Osteoblast (primary cell): Measurements from ENCODE around the gene VPS25. TPM values are rescaled to one million over a fixed set of nuclear protein-coding genes. Genes with fewer than 3 reads are reported as not detected.
A peak's percentile ranks its signal among the peaks of the same experiment; 100 is the strongest.
"Not testable (repeated sequence)": the region's sequence is repeated elsewhere in the genome, so short reads cannot be mapped to it uniquely, and the experiment has no call there.

Experiments
- DNase-seq: peaks from one replicate; pipeline ENCODE4 v3.0.0; 2011; ENCODE audit warnings: low spot score, mixed read lengths; ENCODE audit not compliant: insufficient read length; ENCODE audit errors: missing footprints
- H2AFZ ChIP-seq: 2 replicates; pipeline ENCODE4 v1.6.0; 2011; ENCODE audit warnings: mild to moderate bottlenecking, low read length
- H3K27ac ChIP-seq: 2 replicates; pipeline ENCODE4 v1.5.1; 2011; ENCODE audit warnings: mild to moderate bottlenecking, low read depth, low read length, moderate library complexity
- H3K27me3 ChIP-seq: 2 replicates; pipeline ENCODE4 v1.6.0; 2012; ENCODE audit warnings: mild to moderate bottlenecking, control low read depth, inconsistent platforms, low read length, moderate library complexity; ENCODE audit not compliant: insufficient read depth
- H3K36me3 ChIP-seq: 2 replicates; pipeline ENCODE4 v1.5.1; 2011; ENCODE audit warnings: mild to moderate bottlenecking, low read length, control low read depth, moderate library complexity; ENCODE audit not compliant: insufficient read depth
- H3K4me1 ChIP-seq: 2 replicates; pipeline ENCODE4 v1.5.1; 2011; ENCODE audit warnings: mild to moderate bottlenecking, low read length, control low read depth, moderate library complexity; ENCODE audit not compliant: insufficient read depth
- H3K4me2 ChIP-seq: 2 replicates; pipeline ENCODE4 v1.6.0; 2011; ENCODE audit warnings: mild to moderate bottlenecking, low read length; ENCODE audit not compliant: insufficient read depth
- H3K4me3 ChIP-seq: fragments of 200-600 bp; sonication (generic); 3 replicates; pipeline ENCODE4 v1.5.1; 2012; ENCODE audit warnings: mild to moderate bottlenecking, low read length, inconsistent platforms; ENCODE audit not compliant: insufficient read depth
- H3K79me2 ChIP-seq: 2 replicates; pipeline ENCODE4 v1.6.0; 2012; ENCODE audit warnings: mild to moderate bottlenecking, low read length, control low read depth, inconsistent platforms; ENCODE audit not compliant: insufficient read depth
- H3K9me3 ChIP-seq: 2 replicates; pipeline ENCODE4 v1.5.1; 2011; ENCODE audit warnings: low read depth, low read length, control low read depth
- H4K20me1 ChIP-seq: 2 replicates; pipeline ENCODE4 v1.6.0; 2012; ENCODE audit warnings: mild to moderate bottlenecking, low read length, control low read depth; ENCODE audit not compliant: insufficient read depth
- CTCF ChIP-seq: IDR thresholded peaks from 2 replicates; pipeline ENCODE4 v1.5.1; 2011; ENCODE audit warnings: mild to moderate bottlenecking, low read depth, low read length, moderate library complexity; ENCODE audit errors: extremely low read depth
- total RNA-seq: library from RNA; depleted of rRNA; stranded (reverse); fragments of >200 nt; gene quantifications from 2 replicates; pipeline ENCODE4 v1.2.3, GENCODE V29; 2012

VPS25 gene
- 46.7 and 55.7 TPM in 2 replicates for total RNA-seq

GRCh38 chr17:42773290-42774035 is at the start of gene VPS25:
TSS of gene VPS25 (plus strand) at chr17:42773449. CDS start at chr17:42773476, 27 bp downstream.
- H3K27me3 ChIP-seq = no peaks in the 10 kb centered on the region
- H4K20me1 ChIP-seq = no peaks in the 10 kb centered on the region
- H3K4me2 ChIP-seq = peak within 1 kb of the TSS; percentile 98
- DNase-seq = peak; percentile 98
- peaks cover 27% of the 10 kb centered on the region for H3K36me3 ChIP-seq
- TF ChIP-seq CTCF = peak; percentile 15
- peak within 1 kb of the TSS; percentile 88 for H3K4me3 ChIP-seq
- H3K27ac ChIP-seq = peak within 1 kb of the TSS; percentile 86
- peaks cover 28% of the 10 kb centered on the region for H3K4me1 ChIP-seq
- peak within 1 kb of the TSS; percentile 95 for H2AFZ ChIP-seq
- H3K79me2 ChIP-seq = peaks cover 7% of the 10 kb centered on the region
- H3K9me3 ChIP-seq = no peaks in the 10 kb centered on the region

- Histone ChIP-seq H3K36me3 (peaks cover 55% of the 10 kb centered on the region), H3K9me3 (no peaks in the 10 kb centered on the region), H2AFZ (no peak overlapping the region), H3K79me2 (no peaks in the 10 kb centered on the region), H4K20me1 (peaks cover 4% of the 10 kb centered on the region), H3K27me3 (no peaks in the 10 kb centered on the region), H3K4me1 (no peaks in the 10 kb centered on the region), H3K4me3 (no peak overlapping the region), H3K27ac (no peak overlapping the region), H3K4me2 (no peak overlapping the region)
- no peak for DNase-seq
- no peak for TF ChIP-seq CTCF
These were observed 49.6 kb upstream of the VPS25 start for GRCh38 chr17:42723636-42724035.

- H4K20me1 ChIP-seq = peaks cover 4% of the 10 kb centered on the region
- H3K4me1 ChIP-seq = no peaks in the 10 kb centered on the region
- H3K9me3 ChIP-seq = no peaks in the 10 kb centered on the region
- H3K4me3 ChIP-seq = no peak overlapping the region
- H3K79me2 ChIP-seq = no peaks in the 10 kb centered on the region
- H2AFZ ChIP-seq = no peak overlapping the region
- DNase-seq = no peak
- H3K27ac ChIP-seq = no peak overlapping the region
- no peak overlapping the region for H3K4me2 ChIP-seq
- no peak for TF ChIP-seq CTCF
- H3K36me3 ChIP-seq = peaks cover 40% of the 10 kb centered on the region
- no peaks in the 10 kb centered on the region for H3K27me3 ChIP-seq
These were observed 48.1 kb upstream of the VPS25 start for GRCh38 chr17:42725143-42725542.

GRCh38 chr17:42740699-42741098 is 32.5 kb upstream of the VPS25 start:
- Histone ChIP-seq H3K4me1 (peaks cover 13% of the 10 kb centered on the region), H3K27ac (no peak overlapping the region), H2AFZ (no peak overlapping the region), H3K27me3 (peaks cover 3% of the 10 kb centered on the region), H3K36me3 (no peaks in the 10 kb centered on the region), H3K9me3 (no peaks in the 10 kb centered on the region), H4K20me1 (peaks cover 2% of the 10 kb centered on the region), H3K79me2 (peaks cover 54% of the 10 kb centered on the region), H3K4me3 (no peak overlapping the region), H3K4me2 (no peak overlapping the region)
- TF ChIP-seq CTCF = no peak
- DNase-seq = peak; percentile 21

- H3K4me3 ChIP-seq, H3K27me3 ChIP-seq, H2AFZ ChIP-seq, H3K36me3 ChIP-seq, H3K9me3 ChIP-seq, H3K4me2 ChIP-seq, H4K20me1 ChIP-seq, DNase-seq, H3K27ac ChIP-seq: not testable (repeated sequence)
- peaks cover 45% of the 10 kb centered on the region for H3K79me2 ChIP-seq
- H3K4me1 ChIP-seq = peaks cover 13% of the 10 kb centered on the region
These were observed 30.3 kb upstream of the VPS25 start for GRCh38 chr17:42742916-42743315.
